Testis (tissue), 2 donors: ENCODE results near the gene CADPS2.

Experiments
- CTCF ChIP-seq, 3 experiments: fragments of 450-650 bp in 2 of 3; fragments of 200-600 bp in 1 of 3; sonication (generic) in 1 of 3; IDR thresholded peaks; one replicate each; pipeline ENCODE4 v1.5.1; 2016 to 2019; ENCODE audit warnings: antibody characterized with exemption in 3 of 3, mild to moderate bottlenecking in 2 of 3, moderate library complexity in 1 of 3
- POLR2A ChIP-seq: fragments of 450-650 bp; IDR thresholded peaks from one replicate; pipeline ENCODE4 v1.6.1; 2017; ENCODE audit warnings: antibody characterized with exemption, mild to moderate bottlenecking, moderate library complexity

DNA sequence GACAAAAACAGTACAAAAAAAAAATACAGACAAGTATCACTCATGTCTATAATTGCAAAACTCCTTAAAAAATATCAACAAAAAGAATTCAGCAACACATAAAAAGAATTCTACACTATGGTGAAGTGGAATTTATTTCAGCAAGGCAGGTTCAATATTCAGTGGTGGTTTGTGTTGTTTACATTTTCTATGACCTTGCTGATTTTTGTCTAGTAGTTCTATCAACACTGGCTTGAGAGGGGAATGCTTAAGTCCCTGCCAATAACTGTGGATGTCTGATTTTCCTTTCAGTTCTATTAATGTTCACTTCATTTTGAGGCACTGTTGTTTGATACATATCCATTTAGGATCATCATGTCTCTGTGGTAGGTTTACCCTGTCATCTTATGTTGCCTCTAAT lies 58.5 kb downstream of the CADPS2 start:
- TF ChIP-seq CTCF (IDR thresholded peaks at IDR 0.05): no peak
- TF ChIP-seq POLR2A: no peak
